B cell (primary cell): ENCODE measurements around the gene ELANE.

Experiments used
- EZH2 ChIP-seq: IDR thresholded peaks from 2 replicates; pipeline ENCODE4 v1.6.1; 2012; ENCODE audit warnings: borderline replicate concordance, low read depth, mild to moderate bottlenecking, moderate library complexity, low read length; ENCODE audit not compliant: insufficient read depth, poor library complexity, severe bottlenecking
- TF ChIP-seq, protein P1 (sequence below): fragments of 200-600 bp; IDR thresholded peaks from one replicate; pipeline ENCODE4 v1.8.0; 2022; ENCODE audit warnings: antibody characterized with exemption, mild to moderate bottlenecking

DNA sequence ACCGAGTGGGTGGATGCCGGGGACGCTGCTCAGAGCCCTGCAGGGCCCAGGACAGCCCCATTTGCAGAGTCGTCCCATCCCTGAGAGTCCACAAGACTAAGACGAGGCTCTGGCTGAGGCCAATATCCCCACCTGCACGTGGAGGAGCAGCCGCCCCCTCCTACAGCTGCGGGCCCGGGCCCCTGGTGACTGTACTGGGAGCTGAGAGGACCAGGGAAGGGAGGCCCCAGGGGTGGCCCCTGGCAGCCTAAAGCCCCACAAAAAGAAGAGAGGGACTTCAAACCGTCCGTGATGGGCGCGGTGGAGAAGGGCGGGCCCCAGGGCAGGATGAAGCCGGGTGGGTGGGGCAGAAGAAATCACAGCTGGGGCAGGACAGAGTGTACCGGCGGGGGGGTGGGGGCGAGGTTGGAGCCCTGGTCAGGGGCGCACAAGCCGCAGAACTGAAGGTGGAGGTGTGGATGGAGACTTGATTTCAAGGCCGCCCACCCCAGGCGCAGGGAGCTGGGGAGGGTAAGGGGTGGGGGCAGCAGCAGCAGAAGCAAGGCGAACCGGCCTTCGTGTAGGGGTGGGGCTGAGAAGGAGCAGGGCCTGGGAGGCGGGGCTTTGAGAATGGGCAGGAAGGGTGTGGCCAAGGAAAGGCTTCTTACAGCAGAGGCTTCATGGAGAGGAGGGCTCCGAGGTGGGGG lies 20.3 kb downstream of the ELANE start:
- TF ChIP-seq, protein P1, sequence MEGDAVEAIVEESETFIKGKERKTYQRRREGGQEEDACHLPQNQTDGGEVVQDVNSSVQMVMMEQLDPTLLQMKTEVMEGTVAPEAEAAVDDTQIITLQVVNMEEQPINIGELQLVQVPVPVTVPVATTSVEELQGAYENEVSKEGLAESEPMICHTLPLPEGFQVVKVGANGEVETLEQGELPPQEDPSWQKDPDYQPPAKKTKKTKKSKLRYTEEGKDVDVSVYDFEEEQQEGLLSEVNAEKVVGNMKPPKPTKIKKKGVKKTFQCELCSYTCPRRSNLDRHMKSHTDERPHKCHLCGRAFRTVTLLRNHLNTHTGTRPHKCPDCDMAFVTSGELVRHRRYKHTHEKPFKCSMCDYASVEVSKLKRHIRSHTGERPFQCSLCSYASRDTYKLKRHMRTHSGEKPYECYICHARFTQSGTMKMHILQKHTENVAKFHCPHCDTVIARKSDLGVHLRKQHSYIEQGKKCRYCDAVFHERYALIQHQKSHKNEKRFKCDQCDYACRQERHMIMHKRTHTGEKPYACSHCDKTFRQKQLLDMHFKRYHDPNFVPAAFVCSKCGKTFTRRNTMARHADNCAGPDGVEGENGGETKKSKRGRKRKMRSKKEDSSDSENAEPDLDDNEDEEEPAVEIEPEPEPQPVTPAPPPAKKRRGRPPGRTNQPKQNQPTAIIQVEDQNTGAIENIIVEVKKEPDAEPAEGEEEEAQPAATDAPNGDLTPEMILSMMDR: no peak
- no peak for TF ChIP-seq EZH2
